G401 (cell line): Measurements from ENCODE around the gene PYM1. TPM values are rescaled to one million over a fixed set of nuclear protein-coding genes. Genes with fewer than 3 reads are reported as not detected.
A peak's percentile ranks its signal among the peaks of the same experiment; 100 is the strongest.

Experiments used
- DNase-seq: peaks from one replicate; pipeline ENCODE4 v3.0.0-alpha.2; 2015; ENCODE audit warnings: low spot score
- in situ Hi-C: cut with HindIII; loops from 2 replicates; pipeline ENCODE4 v1.10.0; 2016; ENCODE audit warnings: low sequenced_read_pairs, mixed read lengths
- total RNA-seq: library from RNA; depleted of rRNA; stranded (reverse); fragments of >200 nt; shearing (Covaris generic); gene quantifications from 2 replicates; pipeline ENCODE4 v1.2.3, GENCODE V29; 2014; rRNA removed

The PYM1 gene
- 93.9 and 119 TPM in 2 replicates for total RNA-seq

GRCh38 chr12:55927588-55928502 is at the start of gene PYM1:
Gene PYM1 (minus strand): TSS chr12:55927894. CDS start chr12:55927761, 133 bp downstream.
- in situ Hi-C loops = no loop called here

GRCh38 chr12:55974308-55974730 is 46.6 kb upstream of the PYM1 start:
- DNase-seq = peak; percentile 42
- in situ Hi-C loops = no loop called here

More at GRCh38 chr12:55927588-55928502, at the start of gene PYM1:
- DNase-seq = peak; percentile 86

DNA sequence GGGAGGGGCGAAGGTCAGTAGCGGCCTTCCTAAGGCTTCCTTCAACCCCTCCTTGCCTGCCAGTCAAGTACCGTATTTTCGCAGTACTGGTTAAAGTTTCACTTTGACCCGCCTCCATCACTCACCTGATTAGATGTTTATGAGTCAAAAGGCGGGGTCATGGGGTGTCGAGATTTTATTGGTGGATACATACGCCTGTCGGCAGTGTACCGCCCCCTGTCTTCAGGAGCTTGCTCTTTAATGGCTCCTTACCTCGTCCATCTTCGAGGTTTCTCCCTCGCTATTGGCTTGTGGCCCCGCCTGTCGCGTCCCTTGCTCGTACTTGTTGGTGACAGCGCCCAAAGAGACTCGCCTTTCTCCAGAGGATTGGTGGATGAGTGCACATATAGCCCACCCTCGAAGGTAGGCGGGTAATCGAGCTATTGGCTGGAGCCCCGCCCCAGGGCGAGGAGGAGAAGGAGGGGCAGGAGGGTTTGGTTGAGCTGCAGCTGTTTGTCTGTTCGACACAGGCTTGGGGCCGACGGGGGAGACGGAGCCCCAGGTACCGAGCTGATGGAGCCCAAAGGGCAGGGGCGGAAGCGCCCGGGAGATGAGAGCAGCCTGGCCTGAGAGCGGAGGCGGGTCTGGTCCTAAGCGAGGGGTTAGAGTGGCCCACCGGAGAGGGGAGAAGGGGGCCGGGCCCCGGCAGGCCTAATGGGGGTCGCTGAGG is 46.1 kb upstream of the PYM1 start, which contains the start of gene RAB5B:
TSS of gene RAB5B (plus strand) at position 480 of the 709 bp plus-strand sequence. CDS start 12,883 bp downstream, outside the sequence.
- peak; percentile 100 for DNase-seq
- in situ Hi-C loops = no loop called here

DNA sequence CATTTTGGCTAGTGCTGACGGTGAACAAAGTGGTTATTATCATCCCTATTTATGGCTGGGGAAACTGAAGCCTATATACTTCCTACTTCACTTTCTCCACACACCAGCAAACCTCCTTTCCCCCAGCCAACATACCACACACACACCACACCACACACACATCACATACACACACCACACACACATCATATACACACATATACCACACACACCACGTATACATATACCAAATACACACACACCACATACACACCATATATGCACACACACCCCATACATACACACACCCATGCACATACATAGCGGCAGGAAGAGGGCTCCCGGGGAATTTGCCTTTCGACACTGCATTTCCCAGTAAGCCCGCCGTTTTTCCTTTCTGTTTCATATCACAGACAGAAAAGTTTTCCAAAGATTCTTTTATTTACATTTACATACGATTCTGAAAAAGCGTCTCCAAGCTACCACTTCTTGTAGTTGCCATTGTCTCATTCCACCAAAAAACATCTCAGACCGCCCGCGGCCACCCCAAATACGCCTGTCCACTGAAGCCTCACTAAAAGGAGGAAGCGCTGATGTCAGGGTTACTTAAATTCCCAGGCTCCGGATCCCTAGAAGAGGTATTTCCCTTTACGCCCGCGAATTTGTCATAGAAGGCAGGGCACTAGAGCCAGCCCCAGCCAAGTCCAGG is 45.4 kb upstream of the PYM1 start:
- in situ Hi-C loops = no loop called here
- no peak for DNase-seq

DNA sequence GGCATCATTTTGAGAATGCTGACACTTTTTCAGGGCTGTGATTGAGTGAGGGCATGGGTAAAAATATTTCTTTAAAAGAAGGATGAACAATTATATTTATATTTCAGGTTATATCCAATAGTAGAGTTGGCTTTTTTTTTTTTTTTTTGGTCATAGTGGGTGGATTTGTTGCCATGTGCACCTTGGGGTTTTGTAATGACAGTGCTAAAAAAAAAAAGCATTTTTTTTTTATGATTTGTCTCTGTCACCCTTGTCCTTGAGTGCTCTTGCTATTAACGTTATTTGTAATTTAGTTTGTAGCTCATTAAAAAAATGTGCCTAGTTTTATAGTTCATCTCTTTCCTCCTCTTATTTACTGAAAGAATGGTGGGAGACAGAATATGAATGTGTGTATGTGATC is 44.8 kb upstream of the PYM1 start:
- in situ Hi-C loops = no loop called here
- DNase-seq = no peak

- in situ Hi-C loops = no loop called here
- peak; percentile 37 for DNase-seq
Observed at GRCh38 chr12:55972042-55972441, 44.3 kb upstream of the PYM1 start.

GRCh38 chr12:55970775-55971174 is 43.1 kb upstream of the PYM1 start:
- in situ Hi-C loops = no loop called here
- DNase-seq = no peak

DNA sequence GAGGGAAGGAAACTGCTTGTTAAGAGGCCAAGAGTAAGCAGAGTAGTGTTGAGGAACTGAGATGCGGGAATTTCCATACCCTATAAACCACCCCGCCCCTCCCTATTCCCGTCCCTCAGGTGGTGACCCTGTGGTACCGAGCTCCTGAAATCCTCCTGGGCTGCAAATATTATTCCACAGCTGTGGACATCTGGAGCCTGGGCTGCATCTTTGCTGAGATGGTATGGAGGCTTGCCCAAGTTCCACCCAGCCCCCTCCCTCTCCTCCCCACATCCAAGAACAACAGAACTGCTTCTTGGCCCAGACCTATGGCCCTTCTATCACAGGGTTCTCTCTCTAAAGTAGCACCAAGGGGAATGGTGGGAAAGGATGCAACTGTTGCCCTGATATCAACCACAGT is 41.7 kb upstream of the PYM1 start:
- DNase-seq = no peak
- in situ Hi-C loops = no loop called here

DNA sequence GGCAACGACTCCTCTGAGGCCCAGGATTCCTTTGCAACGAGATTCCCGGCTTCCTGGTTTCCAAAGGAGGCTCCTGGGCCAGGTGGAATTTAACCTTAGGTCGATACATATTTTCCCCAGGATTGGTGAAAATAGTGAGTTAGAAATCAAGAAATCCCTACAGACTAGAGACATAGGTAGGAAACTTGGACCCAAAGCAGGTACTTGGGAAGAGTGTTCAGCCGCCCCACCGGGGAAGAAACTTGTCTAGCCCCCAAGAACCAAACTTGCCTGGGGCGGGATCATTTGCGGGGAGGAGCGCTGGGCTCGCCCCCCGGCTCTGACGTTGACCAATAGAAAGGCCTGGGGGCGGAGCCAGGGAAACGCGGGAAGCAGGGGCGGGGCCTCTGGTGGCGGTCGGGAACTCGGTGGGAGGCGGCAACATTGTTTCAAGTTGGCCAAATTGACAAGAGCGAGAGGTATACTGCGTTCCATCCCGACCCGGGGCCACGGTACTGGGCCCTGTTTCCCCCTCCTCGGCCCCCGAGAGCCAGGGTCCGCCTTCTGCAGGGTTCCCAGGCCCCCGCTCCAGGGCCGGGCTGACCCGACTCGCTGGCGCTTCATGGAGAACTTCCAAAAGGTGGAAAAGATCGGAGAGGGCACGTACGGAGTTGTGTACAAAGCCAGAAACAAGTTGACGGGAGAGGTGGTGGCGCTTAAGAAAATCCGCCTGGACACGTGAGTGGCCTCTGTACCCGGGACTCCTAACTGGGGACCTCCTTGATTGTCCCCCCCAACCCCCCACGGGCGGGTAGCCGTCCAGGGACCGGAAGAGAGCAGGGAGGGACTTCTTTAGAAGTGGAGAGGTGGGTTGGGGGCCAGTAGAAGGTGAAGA is 39.0 kb upstream of the PYM1 start, which contains the start of gene CDK2:
TSS of gene CDK2 (plus strand) at position 423 of the 874 bp plus-strand sequence. CDS start at position 602, 179 bp downstream.
- in situ Hi-C loops = no loop called here

GRCh38 chr12:55965941-55966407 is 38.3 kb upstream of the PYM1 start, which contains the start of gene PMEL:
Gene PMEL (minus strand): TSS chr12:55966042. CDS start chr12:55966011, 31 bp downstream.
- in situ Hi-C loops = no loop called here
- no peak for DNase-seq

More for the DNA sequence above, 39.0 kb upstream of the PYM1 start, which contains the start of gene CDK2:
- peak; percentile 85 for DNase-seq

- in situ Hi-C loops = no loop called here
- DNase-seq = no peak
Observed at GRCh38 chr12:55965240-55965639, 37.5 kb upstream of the PYM1 start.

- no peak for DNase-seq
- in situ Hi-C loops = no loop called here
Observed at GRCh38 chr12:55963760-55964159, 36.1 kb upstream of the PYM1 start.

DNA sequence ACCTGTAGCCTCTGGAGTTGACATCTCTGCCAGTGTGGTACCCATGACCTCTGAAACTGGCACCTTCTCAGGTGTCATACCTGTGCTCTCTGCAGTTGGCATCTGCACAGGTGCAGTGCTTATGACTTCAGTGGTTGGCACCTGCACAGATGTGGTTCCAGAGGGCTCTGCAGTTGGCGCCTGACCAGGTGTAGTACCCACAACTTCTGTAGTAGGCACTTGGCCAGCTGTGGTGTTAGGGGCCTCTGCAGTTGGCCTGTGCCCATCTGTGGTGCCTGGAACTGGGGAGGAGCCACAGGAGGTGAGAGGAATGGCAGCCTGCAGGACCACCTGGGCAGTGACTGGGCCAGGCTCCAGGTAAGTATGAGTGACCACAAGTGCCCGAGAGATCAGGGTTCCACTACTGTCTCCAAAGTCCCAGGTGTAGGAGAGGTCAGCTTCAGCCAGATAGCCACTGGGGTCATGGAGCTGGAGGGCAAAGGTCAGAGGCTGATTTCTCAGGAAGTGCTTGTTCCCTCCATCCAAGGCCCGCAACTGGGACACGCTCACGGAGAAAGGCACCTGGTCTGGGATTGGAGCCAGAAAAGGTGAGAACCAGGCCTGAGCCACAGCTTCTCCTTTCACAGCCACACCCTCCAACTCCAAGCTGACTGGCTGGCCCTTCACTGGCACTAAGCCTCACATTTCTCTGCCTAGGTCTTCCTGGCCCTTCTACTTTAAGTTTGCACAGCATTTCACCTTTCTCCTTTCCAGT is 29.6 kb upstream of the PYM1 start:
- in situ Hi-C loops = no loop called here
- DNase-seq = no peak

DNA sequence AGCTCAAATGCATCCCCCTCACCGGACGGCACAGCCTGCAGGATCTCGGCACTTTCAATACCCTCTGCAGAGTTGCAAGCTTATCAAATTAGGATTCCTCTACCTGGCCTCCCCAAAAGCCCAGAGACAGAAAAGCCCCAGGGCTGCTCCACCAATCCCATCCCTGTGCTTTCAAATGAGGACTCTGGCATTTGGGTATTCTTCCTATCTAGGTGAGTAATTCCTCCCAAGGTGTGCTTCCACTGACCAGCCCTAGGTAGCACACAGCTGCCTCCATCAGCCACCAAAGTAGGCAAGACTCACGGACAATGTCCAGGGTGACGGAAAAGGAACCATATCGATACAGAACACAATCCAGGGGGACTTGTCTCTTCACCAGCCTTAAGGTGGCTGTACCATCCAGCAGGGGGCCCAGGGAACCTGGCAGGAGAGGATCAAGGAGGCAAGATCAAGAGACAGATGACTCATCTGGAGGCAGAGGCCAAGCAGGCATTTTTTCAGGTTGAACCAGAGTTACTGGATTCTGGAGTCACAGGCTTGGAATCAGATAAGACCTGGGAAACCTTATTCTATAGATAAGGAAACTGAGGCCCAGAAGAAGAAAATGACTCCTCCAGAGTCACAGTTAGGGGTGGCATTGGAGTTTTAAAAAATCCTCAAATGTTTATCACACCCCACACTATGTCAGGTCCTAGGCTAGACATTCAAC is 28.3 kb upstream of the PYM1 start:
- no peak for DNase-seq
- in situ Hi-C loops = no loop called here

DNA sequence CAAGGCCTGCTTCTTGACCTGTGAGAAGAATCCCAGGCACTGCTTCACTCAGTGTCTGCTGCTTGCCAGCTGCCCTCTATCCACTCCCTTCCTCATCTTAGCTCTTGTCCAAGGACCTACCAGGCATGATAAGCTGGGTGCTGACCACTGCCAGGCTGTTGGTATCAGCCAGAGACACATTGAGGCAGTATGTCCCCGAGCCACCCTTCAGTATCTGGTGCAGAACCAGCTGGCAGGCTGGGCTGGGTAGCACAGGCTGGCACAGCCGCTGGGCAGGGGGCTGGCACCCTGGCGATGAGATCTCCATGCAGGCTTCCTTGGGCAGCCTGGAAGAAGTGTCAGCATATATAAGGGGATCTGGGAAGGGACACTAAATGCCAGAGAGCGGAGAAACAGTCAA is 27.6 kb upstream of the PYM1 start:
- in situ Hi-C loops = no loop called here
- no peak for DNase-seq

GRCh38 chr12:55946553-55946952 is 18.9 kb upstream of the PYM1 start:
- DNase-seq = no peak
- in situ Hi-C loops = no loop called here

- no peak for DNase-seq
- in situ Hi-C loops = no loop called here
Observed at GRCh38 chr12:55942577-55943136, 15.0 kb upstream of the PYM1 start.
